OCI-M2 (cell line): ENCODE data around the gene NYAP2.

ENCODE experiments used
- DNase-seq: peaks from one replicate; lab custom pipeline; 2025; ENCODE audit not compliant: unreplicated experiment; lab: John Stamatoyannopoulos, UW

NYAP2 gene

GRCh38 chr2:225399504-225399903 lies at the start of gene NYAP2:
Gene NYAP2, plus strand, starts transcription at chr2:225399710. Its CDS starts 9,171 bp downstream, at chr2:225408881.
- DNase-seq, result no peak

GRCh38 chr2:225353579-225354085 lies 45.9 kb upstream of the NYAP2 start:
- no peak for DNase-seq

GRCh38 chr2:225354281-225354774 lies 45.2 kb upstream of the NYAP2 start:
- DNase-seq, result no peak

DNA sequence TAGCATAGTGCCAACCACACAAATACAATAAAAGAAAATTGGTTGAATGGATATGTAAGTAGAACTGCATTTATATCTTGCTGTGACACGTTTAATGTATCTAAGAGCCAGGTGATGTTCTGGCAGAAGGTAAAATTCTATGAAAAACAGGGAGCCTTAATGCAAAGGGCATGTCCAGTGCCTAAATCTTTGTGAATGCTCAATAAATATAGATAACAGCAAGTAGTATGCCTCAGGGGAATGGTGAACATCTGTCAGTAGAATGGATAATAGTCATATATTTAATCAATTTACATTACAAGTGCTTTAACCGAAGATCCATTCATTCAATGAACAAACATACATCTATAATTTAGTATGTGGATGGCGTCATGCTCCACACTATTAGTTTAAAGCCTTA lies 43.7 kb upstream of the NYAP2 start:
- no peak for DNase-seq

GRCh38 chr2:225366731-225367130 lies 32.8 kb upstream of the NYAP2 start:
- no peak for DNase-seq

- no peak for DNase-seq
Observed at GRCh38 chr2:225367482-225367881, 32.0 kb upstream of the NYAP2 start.

DNA sequence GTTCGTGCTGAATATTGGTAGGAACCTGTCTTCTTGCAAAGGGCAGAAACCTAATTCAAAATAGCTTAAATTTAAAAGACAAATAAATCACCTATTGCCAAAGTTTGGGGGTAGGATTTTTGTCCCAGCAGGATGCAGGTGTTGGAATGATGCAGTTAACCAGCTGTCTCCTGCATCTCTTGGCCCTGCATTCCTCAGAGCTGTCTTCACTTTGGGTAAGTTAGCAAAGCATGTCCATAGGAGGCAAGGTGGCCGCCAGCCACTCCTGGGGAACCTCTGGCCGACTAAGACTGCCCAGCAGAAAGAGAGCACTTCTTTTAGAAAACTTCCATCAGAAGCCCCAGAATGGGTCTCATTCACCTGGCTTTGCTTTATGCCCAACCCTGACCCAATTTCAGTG lies 20.5 kb upstream of the NYAP2 start:
- DNase-seq, result no peak

- no peak for DNase-seq
Observed at GRCh38 chr2:225379856-225380255, 19.7 kb upstream of the NYAP2 start.

GRCh38 chr2:225381609-225382008 lies 17.9 kb upstream of the NYAP2 start:
- no peak for DNase-seq

DNA sequence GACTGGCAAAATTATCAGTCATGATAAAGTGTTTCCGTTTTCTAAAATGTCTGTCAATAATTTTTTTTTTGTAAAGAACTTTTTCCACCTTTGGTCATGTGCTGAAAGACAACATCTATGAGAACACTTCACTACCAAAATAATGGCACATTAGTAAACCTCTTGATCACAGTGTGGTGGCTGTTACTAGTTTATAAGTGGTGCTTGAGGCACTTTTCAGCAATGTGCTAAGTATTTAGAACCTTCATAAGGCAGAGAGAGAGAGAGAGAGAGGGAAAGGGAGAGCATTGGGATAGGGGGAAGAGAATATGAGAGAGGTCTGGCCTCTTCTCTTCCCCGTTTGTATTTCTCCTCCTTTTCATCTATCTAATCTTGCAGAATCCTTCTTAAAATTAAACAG lies 1.1 kb upstream of the NYAP2 start:
- DNase-seq, result no peak

GRCh38 chr2:225400060-225400511 lies 576 bp downstream of the NYAP2 start:
- no peak for DNase-seq

DNA sequence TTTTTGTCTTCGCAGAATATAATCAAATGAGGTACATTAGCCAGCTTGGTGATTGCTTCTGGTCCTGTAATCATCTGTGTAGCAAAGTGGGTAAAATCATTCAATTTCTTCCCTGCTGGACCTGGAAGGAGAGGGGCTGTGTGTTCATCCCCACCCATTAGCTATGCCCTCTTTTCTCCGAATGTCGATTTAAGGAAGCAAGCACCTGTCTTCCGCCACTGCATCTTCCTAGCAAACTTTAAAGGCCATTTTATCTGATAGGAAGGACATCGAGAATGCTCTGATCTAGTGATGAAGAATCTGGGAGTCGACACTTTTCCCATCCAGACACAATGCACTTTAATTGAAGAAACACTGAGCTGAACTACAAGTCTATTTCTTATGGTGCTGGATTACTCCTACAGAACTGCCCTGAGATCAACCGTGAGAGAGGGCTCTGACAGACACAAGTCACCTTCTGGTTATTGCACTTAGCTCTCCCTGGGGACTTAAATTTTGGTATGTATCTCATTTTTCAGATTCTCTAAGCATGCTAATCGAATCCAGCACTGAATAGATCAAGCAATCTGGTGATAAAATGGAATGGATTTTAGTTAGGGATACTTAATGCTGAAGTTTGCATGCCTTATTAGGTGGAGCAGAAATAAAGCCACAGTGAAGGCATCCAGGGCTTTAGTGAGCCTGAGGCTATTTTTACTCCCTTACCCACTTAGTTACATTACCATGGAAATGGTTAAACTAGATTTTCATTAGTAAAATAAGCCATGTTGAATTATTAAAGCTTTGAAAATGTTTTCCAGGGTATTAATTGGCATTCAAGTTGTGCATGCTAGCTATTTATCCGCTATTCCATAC lies 1.3 kb downstream of the NYAP2 start:
- no peak for DNase-seq

DNA sequence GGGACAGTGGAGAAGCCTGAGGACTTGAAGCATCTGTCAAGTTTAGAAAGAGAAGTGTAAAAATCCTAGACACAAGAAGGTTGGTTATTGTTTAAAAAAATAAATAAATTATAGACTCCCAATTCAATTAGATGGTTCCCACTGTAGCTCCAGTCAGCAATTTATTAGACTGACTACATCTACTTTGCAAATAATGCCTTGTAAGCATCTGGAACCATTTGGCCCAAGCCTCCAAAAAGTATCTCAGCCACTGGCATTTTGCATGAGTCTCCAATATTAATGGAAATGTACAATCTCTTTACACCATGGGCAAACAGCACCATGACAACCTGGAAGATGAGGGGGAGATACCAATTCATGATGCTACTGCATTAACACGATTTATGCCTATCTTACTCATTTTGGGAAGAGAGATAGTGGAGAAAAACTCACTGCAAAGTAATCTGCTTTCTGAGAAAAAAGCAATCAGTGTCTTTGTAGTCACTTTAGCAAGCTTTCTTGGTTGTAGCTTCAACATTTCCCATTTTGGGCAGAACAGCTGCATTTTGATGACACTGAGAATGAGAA lies 2.8 kb downstream of the NYAP2 start:
- DNase-seq, result no peak

- no peak for DNase-seq
Observed at GRCh38 chr2:225411452-225411851, 11.9 kb downstream of the NYAP2 start.

GRCh38 chr2:225413786-225414185 lies 14.3 kb downstream of the NYAP2 start:
- no peak for DNase-seq

DNA sequence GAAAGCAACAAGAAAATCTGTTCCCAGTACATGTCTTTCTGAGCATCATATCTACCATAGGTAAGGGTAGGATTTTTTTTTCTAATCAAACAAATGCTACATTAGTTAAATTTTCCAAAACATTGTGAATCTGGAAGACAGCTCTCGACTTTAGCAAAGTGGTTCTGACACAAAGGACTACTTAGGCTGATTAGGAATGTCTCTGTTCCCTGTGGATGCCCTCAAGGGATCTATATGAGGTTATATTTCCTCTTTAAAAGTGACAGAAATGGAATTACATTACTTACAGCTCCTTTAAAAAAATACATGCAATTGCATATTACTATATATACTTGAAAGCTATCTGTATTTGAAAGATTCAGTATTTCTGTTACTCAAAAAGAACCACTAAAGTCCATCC lies 15.4 kb downstream of the NYAP2 start:
- no peak for DNase-seq

- DNase-seq, result no peak
Observed at GRCh38 chr2:225415341-225415740, 15.8 kb downstream of the NYAP2 start.

- DNase-seq, result no peak
Observed at GRCh38 chr2:225415792-225416191, 16.3 kb downstream of the NYAP2 start.

DNA sequence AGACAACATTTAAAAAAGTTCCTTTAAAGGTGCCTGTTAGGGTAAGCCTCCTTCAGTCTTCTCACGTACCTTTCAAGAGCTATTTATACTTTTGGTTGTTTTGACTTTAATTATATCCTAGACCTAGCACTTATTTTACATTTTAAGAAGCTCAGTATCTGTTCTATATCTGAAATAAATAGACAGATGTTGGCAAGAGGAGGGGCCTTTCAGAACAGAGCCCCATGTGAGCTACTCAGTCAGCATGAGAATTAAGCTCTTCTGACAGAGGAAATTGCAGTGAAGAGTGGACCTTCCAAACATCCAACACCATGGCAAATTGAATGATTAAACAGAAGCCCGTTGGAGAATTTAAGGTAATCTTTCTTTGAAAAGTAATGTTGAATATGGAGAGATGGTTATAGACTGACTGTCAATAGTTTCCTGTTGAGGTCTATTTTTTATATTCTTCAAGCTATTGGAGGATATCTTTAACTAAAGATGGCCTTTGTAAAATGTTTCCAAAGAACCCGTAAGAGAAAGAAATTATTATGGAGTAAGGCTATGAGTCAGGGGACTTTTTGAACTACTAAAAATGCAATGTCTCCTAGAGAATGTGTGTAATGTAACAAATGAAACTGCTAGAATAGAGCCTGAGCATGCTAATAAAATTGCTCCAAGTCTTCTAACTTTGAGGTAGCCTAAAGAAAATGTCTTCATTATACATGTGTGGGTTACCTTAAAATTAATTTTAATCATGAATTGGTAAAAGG lies 17.3 kb downstream of the NYAP2 start:
- no peak for DNase-seq

GRCh38 chr2:225419033-225419432 lies 19.5 kb downstream of the NYAP2 start:
- DNase-seq, result no peak

DNA sequence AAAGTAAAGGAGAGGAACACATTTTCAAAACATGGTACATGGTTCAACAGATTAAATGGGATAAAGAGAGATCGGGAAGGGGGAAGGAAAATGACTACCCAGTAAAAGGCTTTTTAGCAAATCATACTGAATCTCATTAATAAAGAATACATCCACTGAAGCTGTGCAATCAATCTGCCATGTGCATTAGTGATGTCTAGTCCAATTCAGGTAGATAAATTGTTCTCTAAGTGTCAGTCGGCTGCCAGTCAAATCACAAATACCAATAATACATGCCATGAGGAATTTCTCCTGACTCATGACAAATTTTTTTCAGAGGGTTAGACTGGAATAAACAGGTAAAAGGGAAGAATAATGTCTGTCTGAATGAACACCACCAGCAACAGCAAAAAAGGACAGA lies 22.6 kb downstream of the NYAP2 start:
- no peak for DNase-seq
